HepG2 (cell line): ENCODE data around the gene RARS1. TPM values are rescaled to one million over a fixed set of nuclear protein-coding genes. Genes with fewer than 3 reads are reported as not detected.

Experiments used
- ATAC-seq: fragments of 200-7000 bp; cut with Tn5 transposase; 3 replicates; pipeline ENCODE4 v1.9.1; 2020; ENCODE audit warnings: mild to moderate bottlenecking, moderate library complexity
- BruUV-seq: library from RNA; stranded (reverse); fragments of 400-500 nt; replicated peaks from 2 replicates; lab custom pipeline; 2021; lab: Mats Ljungman, UMichigan
- CTCF ChIA-PET: fragments of 300-600 bp; formaldehyde crosslinking; extraction: SDS; loops from one replicate; lab custom pipeline; 2021; ENCODE audit warnings: low total read pairs, inconsistent platforms, low intra/inter-chr PET ratio; lab: Yijun Ruan, JAX
- POLR2A ChIA-PET: fragments of 350-600 bp; sonication (Branson Sonifier 250); formaldehyde crosslinking; loops from one replicate; lab custom pipeline; 2020; ENCODE audit warnings: antibody characterized with exemption, inconsistent platforms; lab: Yijun Ruan, JAX
- DNase-seq: peaks from one replicate; pipeline ENCODE4 v3.0.0-alpha.2; 2015; ENCODE audit warnings: low spot score
- FAIRE-seq: peaks from 3 replicates; lab custom pipeline; 2011; peaks lifted over from hg19 to GRCh38; lab: Jason Lieb, UNC
- H2AFZ ChIP-seq: one replicate; pipeline ENCODE4 v1.6.1; 2011; ENCODE audit warnings: low read length, inconsistent platforms
- H3K27ac ChIP-seq: fragments of 300-600 bp; 3 replicates; pipeline ENCODE4 v1.8.0; 2011; ENCODE audit warnings: mixed run types, mild to moderate bottlenecking, mixed read lengths, low read length, inconsistent platforms; ENCODE audit not compliant: insufficient read depth; ENCODE audit errors: extremely low read length
- H3K27me3 ChIP-seq, 2 experiments: fragments of 200-600 bp in 1 of 2; 2 replicates in 1 of 2; 3 replicates in 1 of 2; pipeline versions ENCODE4 v1.6.0 to v1.8.0; 2011; ENCODE audit warnings: low read length in 2 of 2, mild to moderate bottlenecking in 2 of 2, moderate library complexity in 2 of 2, inconsistent platforms in 1 of 2; ENCODE audit not compliant: insufficient read depth in 2 of 2, control insufficient read depth in 1 of 2
- H3K36me3 ChIP-seq, 2 experiments: fragments of 200-600 bp in 1 of 2; replicated peaks in 1 of 2; 2 replicates in 1 of 2; 3 replicates in 1 of 2; pipeline versions ENCODE4 v1.5.1 to v1.8.0; 2011; ENCODE audit warnings: low read length in 2 of 2, inconsistent platforms in 1 of 2; ENCODE audit not compliant: insufficient read depth in 2 of 2, control insufficient read depth in 1 of 2
- H3K4me1 ChIP-seq: 2 replicates; pipeline ENCODE4 v1.5.1; 2012; ENCODE audit warnings: low read length, inconsistent platforms; ENCODE audit not compliant: insufficient read depth
- H3K4me2 ChIP-seq: 2 replicates; pipeline ENCODE4 v1.6.0; 2011; ENCODE audit warnings: low read depth, low read length, inconsistent platforms
- H3K4me3 ChIP-seq, 3 experiments: fragments of 200-600 bp in 1 of 3; sonication (generic), shearing (Covaris generic) in 1 of 3; replicated peaks in 1 of 3; 2 replicates each; pipeline ENCODE4 v1.5.1; 2011 to 2016; ENCODE audit warnings: low read length in 3 of 3, inconsistent platforms in 2 of 3, low read depth in 2 of 3, mild to moderate bottlenecking in 2 of 3, control low read depth in 1 of 3, mixed read lengths in 1 of 3; ENCODE audit not compliant: insufficient read depth in 1 of 3
- H3K79me2 ChIP-seq: one replicate; pipeline ENCODE4 v1.6.1; 2011; ENCODE audit warnings: low read length, inconsistent platforms; ENCODE audit not compliant: insufficient read depth
- H3K9ac ChIP-seq: 2 replicates; pipeline ENCODE4 v1.6.0; 2011; ENCODE audit warnings: mild to moderate bottlenecking, low read depth, low read length, inconsistent platforms; ENCODE audit not compliant: insufficient read depth
- H3K9me3 ChIP-seq: 2 replicates; pipeline ENCODE4 v1.5.1; 2012; ENCODE audit warnings: mild to moderate bottlenecking, low read length
- H4K20me1 ChIP-seq: 2 replicates; pipeline ENCODE4 v1.6.0; 2011; ENCODE audit warnings: inconsistent platforms, mild to moderate bottlenecking, low read length, moderate library complexity; ENCODE audit not compliant: insufficient read depth
- AHDC1 ChIP-seq: sonication (generic); formaldehyde crosslinking; IDR thresholded peaks from 2 replicates; pipeline ENCODE4 v1.5.1; 2020; ENCODE audit warnings: mild to moderate bottlenecking, missing genetic modification reagents, borderline replicate concordance
- CEBPB ChIP-seq: IDR thresholded peaks from 2 replicates; pipeline ENCODE4 v1.6.1; 2011; ENCODE audit warnings: low read depth, low read length, improper control_type of control experiment, borderline replicate concordance
- DRAP1 ChIP-seq: IDR thresholded peaks from 2 replicates; pipeline ENCODE4 v1.6.1; 2016; ENCODE audit warnings: missing genetic modification reagents, missing compliant biosample characterization
- GPN1 ChIP-seq: sonication (generic); formaldehyde crosslinking; IDR thresholded peaks from 2 replicates; pipeline ENCODE4 v1.5.1; 2020; ENCODE audit warnings: missing genetic modification reagents, borderline replicate concordance
- HOXA7 ChIP-seq: sonication (generic); formaldehyde crosslinking; IDR thresholded peaks from 2 replicates; pipeline ENCODE4 v1.8.1; 2022; ENCODE audit warnings: mild to moderate bottlenecking, missing genetic modification reagents, moderate library complexity
- KDM5B ChIP-seq: sonication (generic); formaldehyde crosslinking; IDR thresholded peaks from 2 replicates; pipeline ENCODE4 v1.4.0; 2020; ENCODE audit warnings: missing genetic modification reagents, mild to moderate bottlenecking, borderline replicate concordance
- MXD1 ChIP-seq: sonication (generic); formaldehyde crosslinking; IDR thresholded peaks from 2 replicates; pipeline ENCODE4 v1.4.0; 2020; ENCODE audit warnings: mild to moderate bottlenecking, missing genetic modification reagents
- SP2 ChIP-seq: sonication (generic); formaldehyde crosslinking; IDR thresholded peaks from 2 replicates; pipeline ENCODE4 v1.5.1; 2020; ENCODE audit warnings: mild to moderate bottlenecking, missing genetic modification reagents
- TRIM24 ChIP-seq: sonication (generic); formaldehyde crosslinking; IDR thresholded peaks from 2 replicates; pipeline ENCODE4 v1.8.0; 2022; ENCODE audit warnings: mild to moderate bottlenecking, missing genetic modification reagents
- ZNF121 ChIP-seq: sonication (generic); formaldehyde crosslinking; IDR thresholded peaks from 2 replicates; pipeline ENCODE4 v1.5.0; 2020; ENCODE audit warnings: mild to moderate bottlenecking, missing genetic modification reagents
- ZNF124 ChIP-seq: sonication (generic); formaldehyde crosslinking; IDR thresholded peaks from 2 replicates; pipeline ENCODE4 v1.4.0; 2020; ENCODE audit warnings: missing genetic modification reagents
- ZNF136 ChIP-seq: sonication (generic); formaldehyde crosslinking; IDR thresholded peaks from 2 replicates; pipeline ENCODE4 v1.8.1; 2022; ENCODE audit warnings: low read depth, mild to moderate bottlenecking, moderate library complexity, missing genetic modification reagents
- ZNF878 ChIP-seq: sonication (generic); formaldehyde crosslinking; IDR thresholded peaks from 2 replicates; pipeline ENCODE4 v1.8.1; 2023; ENCODE audit warnings: mild to moderate bottlenecking, missing genetic modification reagents, moderate library complexity
- WGBS: methylation state at CpG from one replicate; pipeline ENCODE4 v1.1.6; 2017; ENCODE audit warnings: low lambda C conversion rate; 5-methylcytosine and 5-hydroxymethylcytosine counted together
- in situ Hi-C: cut with HindIII; loops from 2 replicates; pipeline ENCODE4 v1.10.0; 2017; ENCODE audit warnings: low pct_unique_long_range_greater_than_20kb; ENCODE audit not compliant: extremely low pct_ligation_motif_present
- intact Hi-C: fragments of 100-400 bp; cut with micrococcal nuclease; formaldehyde crosslinking; loops from one replicate; pipeline ENCODE4 v1.10.0; 2022; ENCODE audit not compliant: unreplicated experiment
- polyA plus RNA-seq, 8 experiments: library from polyadenylated mRNA; depleted of rRNA in 3 of 8; stranded (reverse) in 7 of 8; unstranded in 1 of 8; fragments of >200 nt; fragmentation: Illumina TruSeq in 4 of 8; extraction: Trizol in 4 of 8; gene quantifications; 2 replicates each; pipeline versions ENCODE4 v1.2.1 to v1.2.3, GENCODE V29; 2011 to 2016; ENCODE audit warnings: low read depth in 4 of 8, missing spikeins in 1 of 8, mixed read lengths in 1 of 8; ENCODE audit not compliant: insufficient read depth in 1 of 8
- total RNA-seq, 5 experiments: library from RNA; depleted of rRNA; stranded (reverse); fragments of >200 nt; fragmentation: Illumina TruSeq; extraction: Trizol; gene quantifications; 2 replicates each; pipeline ENCODE4 v1.2.3, GENCODE V29; 2016; ENCODE audit warnings: low read depth in 1 of 5

RARS1 gene
- total and polyA plus RNA-seq, 2 of the 13 experiments (the other 11 are each of a cell fraction or from before 2014, with no cell fraction given) = 54.6 to 170 TPM

- POLR2A ChIA-PET = no interaction called here
Observed at GRCh38 chr5:168489059-168489458, 2.8 kb downstream of the RARS1 start.

GRCh38 chr5:168494057-168494555 lies 7.8 kb downstream of the RARS1 start:
- H3K36me3 ChIP-seq = peaks cover 27 to 82% of the 10 kb centered on the region in 2 experiments
- H3K9me3 ChIP-seq = no peaks in the 10 kb centered on the region
- in situ Hi-C loops (no loop called here), intact Hi-C loops (no loop called here)
- H3K4me1 ChIP-seq = no peaks in the 10 kb centered on the region
- POLR2A ChIA-PET = no interaction called here
- 95% methylated on average over 5 of the region's 5 CpGs for WGBS
- DNase-seq = no peak
- no peak for ATAC-seq
- CTCF ChIA-PET = interaction anchor here (0.7 kb wide), 1 partner anchor 82 kb away, joined by 3 read pairs; no protein-coding TSS in a partner anchor
- no peaks in the 10 kb centered on the region for H3K27me3 ChIP-seq
- H3K4me2 ChIP-seq = no peak overlapping the region
- no peaks in the 10 kb centered on the region; the same call in 1 of the 2 replicates for H4K20me1 ChIP-seq
- H3K79me2 ChIP-seq = peaks cover 9% of the 10 kb centered on the region
- TF ChIP-seq AHDC1 (no peak), TRIM24 (no peak), ZNF136 (CRISPR knock-in tag) (no peak), KDM5B (CRISPR knock-in tag) (no peak), GPN1 (CRISPR knock-in tag) (no peak), HOXA7 (CRISPR knock-in tag) (no peak), CEBPB (no peak), DRAP1 (CRISPR knock-in tag) (no peak), MXD1 (no peak), ZNF124 (CRISPR knock-in tag) (no peak), ZNF878 (CRISPR knock-in tag) (no peak)
- FAIRE-seq = no peak
- no peak overlapping the region for H3K9ac ChIP-seq
- no peak overlapping the region for H3K4me3 ChIP-seq
- H2AFZ ChIP-seq = no peak overlapping the region
- H3K27ac ChIP-seq = no peak overlapping the region
- BruUV-seq = TSS peak; percentile 13

More at GRCh38 chr5:168489059-168489458, 2.8 kb downstream of the RARS1 start:
- TF ChIP-seq ZNF121 (CRISPR knock-in tag) = peak; percentile 70
- TF ChIP-seq SP2 = no peak
- TF ChIP-seq, all 625 proteins: peak for 1
- peaks cover 22% of the 10 kb centered on the region; the same call in 1 of the 2 replicates for H3K4me1 ChIP-seq
- WGBS = 97% methylated on average over 3 of the region's 3 CpGs
- FAIRE-seq = no peak
- no peak for ATAC-seq
- in situ Hi-C loops (loop anchor here (10.0 kb wide), 1 partner anchor 224 kb away; no protein-coding TSS in a partner anchor), intact Hi-C loops (loop anchor here (10.0 kb wide), 1 partner anchor 86 kb away; the partner anchor contains the start of gene PANK3)
- no TSS peak for BruUV-seq
- H2AFZ ChIP-seq = no peak overlapping the region
- no peaks in the 10 kb centered on the region; a peak in 1 of 5 replicates for H3K27me3 ChIP-seq
- no peak overlapping the region for H3K27ac ChIP-seq
- no peak overlapping the region for H3K9ac ChIP-seq
- CTCF ChIA-PET = no interaction called here
- no peak overlapping the region for H3K4me3 ChIP-seq
- H3K79me2 ChIP-seq = peaks cover 33% of the 10 kb centered on the region
- no peak for DNase-seq
- peaks cover 14 to 56% of the 10 kb centered on the region in 2 experiments for H3K36me3 ChIP-seq
- H3K4me2 ChIP-seq = no peak overlapping the region
- H3K9me3 ChIP-seq = no peaks in the 10 kb centered on the region
- peaks cover 4% of the 10 kb centered on the region for H4K20me1 ChIP-seq
